Liver (tissue), 9 donors: ENCODE measurements around the gene LIPE. TPM values are rescaled to one million over a fixed set of nuclear protein-coding genes. Genes with fewer than 3 reads are reported as not detected.

Experiments
- DNase-seq: peaks from one replicate; pipeline ENCODE4 v3.0.0-alpha.2; 2017; ENCODE audit warnings: low spot score
- H3K27ac ChIP-seq, 2 donors: one replicate each; pipeline ENCODE4 v1.7.0; 2013; ENCODE audit warnings: inconsistent platforms in 2 of 2, low read length in 2 of 2, control low read depth in 1 of 2, low read depth in 1 of 2, mild to moderate bottlenecking in 1 of 2
- H3K27me3 ChIP-seq, 4 donors: one replicate each; pipeline versions ENCODE4 v1.6.1 to v1.7.0; 2013; ENCODE audit warnings: low read length in 3 of 4, inconsistent platforms in 1 of 4, mild to moderate bottlenecking in 1 of 4, moderate library complexity in 1 of 4; ENCODE audit not compliant: control insufficient read depth in 4 of 4, insufficient read depth in 4 of 4
- H3K36me3 ChIP-seq, 4 donors: one replicate each; pipeline versions ENCODE4 v1.6.1 to v1.7.0; 2013; ENCODE audit warnings: low read length in 3 of 4, mild to moderate bottlenecking in 3 of 4, low read depth in 1 of 4, moderate library complexity in 1 of 4; ENCODE audit not compliant: control insufficient read depth in 4 of 4, insufficient read depth in 3 of 4
- H3K4me1 ChIP-seq, 4 donors: one replicate each; pipeline versions ENCODE4 v1.6.1 to v1.7.0; 2013; ENCODE audit warnings: low read length in 3 of 4, mild to moderate bottlenecking in 3 of 4, moderate library complexity in 1 of 4; ENCODE audit not compliant: control insufficient read depth in 4 of 4, insufficient read depth in 4 of 4
- H3K4me3 ChIP-seq, 3 donors: one replicate each; pipeline versions ENCODE4 v1.6.1 to v1.7.0; 2013; ENCODE audit warnings: low read length in 3 of 3, control low read depth in 1 of 3, low read depth in 1 of 3, mild to moderate bottlenecking in 1 of 3
- H3K9ac ChIP-seq, 2 donors: one replicate each; pipeline ENCODE4 v1.7.0; 2013; ENCODE audit warnings: low read length in 2 of 2, mild to moderate bottlenecking in 2 of 2, moderate library complexity in 2 of 2, control low read depth in 1 of 2, low read depth in 1 of 2
- H3K9me3 ChIP-seq, 4 donors: one replicate each; pipeline versions ENCODE4 v1.6.1 to v1.7.0; 2013; ENCODE audit warnings: low read length in 3 of 4; ENCODE audit not compliant: control insufficient read depth in 4 of 4
- CTCF ChIP-seq: fragments of 150-350 bp; IDR thresholded peaks from 2 replicates; pipeline ENCODE4 v1.5.1; 2017; ENCODE audit warnings: improper control_type of control experiment, low read depth, low read length; ENCODE audit not compliant: missing input control
- EGR1 ChIP-seq, 2 donors: IDR thresholded peaks; 2 replicates each; pipeline ENCODE4 v1.6.1; 2016 to 2018; ENCODE audit warnings: antibody characterized with exemption in 2 of 2, low read depth in 2 of 2
- FOXA1 ChIP-seq: IDR thresholded peaks from 2 replicates; pipeline ENCODE4 v1.6.1; 2016; ENCODE audit warnings: antibody characterized with exemption
- FOXA2 ChIP-seq: IDR thresholded peaks from 2 replicates; pipeline ENCODE4 v1.6.1; 2016; ENCODE audit warnings: antibody characterized with exemption
- GABPA ChIP-seq, 2 donors: IDR thresholded peaks in 1 of 2; conservative IDR thresholded peaks in 1 of 2; 2 replicates each; pipeline ENCODE4 v1.6.1; 2016; ENCODE audit warnings: antibody characterized with exemption in 2 of 2, mild to moderate bottlenecking in 1 of 2, moderate library complexity in 1 of 2
- HNF4A ChIP-seq, 2 donors: conservative IDR thresholded peaks; 2 replicates each; pipeline ENCODE4 v1.6.1; 2016; ENCODE audit warnings: antibody characterized with exemption in 2 of 2, mild to moderate bottlenecking in 2 of 2
- HNF4G ChIP-seq: IDR thresholded peaks from 2 replicates; pipeline ENCODE4 v1.6.1; 2016; ENCODE audit warnings: antibody characterized with exemption
- MAX ChIP-seq: IDR thresholded peaks from 2 replicates; pipeline ENCODE4 v1.6.1; 2016; ENCODE audit warnings: antibody characterized with exemption
- NR2F2 ChIP-seq: IDR thresholded peaks from 2 replicates; pipeline ENCODE4 v1.6.1; 2016; ENCODE audit warnings: antibody characterized with exemption
- RAD21 ChIP-seq, 2 donors: IDR thresholded peaks; 2 replicates each; pipeline ENCODE4 v1.6.1; 2016; ENCODE audit warnings: antibody characterized with exemption in 2 of 2, mild to moderate bottlenecking in 2 of 2
- REST ChIP-seq: IDR thresholded peaks from 2 replicates; pipeline ENCODE4 v1.6.1; 2016; ENCODE audit warnings: antibody characterized with exemption, mild to moderate bottlenecking
- RXRA ChIP-seq, 2 donors: IDR thresholded peaks; 2 replicates each; pipeline ENCODE4 v1.6.1; 2017 to 2018; ENCODE audit warnings: antibody characterized with exemption in 2 of 2, mild to moderate bottlenecking in 1 of 2
- SP1 ChIP-seq: IDR thresholded peaks from 2 replicates; pipeline ENCODE4 v1.6.1; 2018; ENCODE audit warnings: antibody characterized with exemption, mild to moderate bottlenecking
- TAF1 ChIP-seq: conservative IDR thresholded peaks from 2 replicates; pipeline ENCODE4 v1.6.1; 2016; ENCODE audit warnings: antibody characterized with exemption, mild to moderate bottlenecking
- YY1 ChIP-seq: IDR thresholded peaks from 2 replicates; pipeline ENCODE4 v1.6.1; 2016; ENCODE audit warnings: antibody characterized with exemption, mild to moderate bottlenecking
- ZBTB33 ChIP-seq: IDR thresholded peaks from 2 replicates; pipeline ENCODE4 v1.6.1; 2016; ENCODE audit warnings: antibody characterized with exemption
- WGBS: extraction: QIAGEN DNeasy Blood & Tissue Kit; methylation state at CpG from one replicate; pipeline ENCODE4 v1.1.7; 2013; 5-methylcytosine and 5-hydroxymethylcytosine counted together
- polyA plus RNA-seq, 2 donors: library from polyadenylated mRNA; stranded (reverse) in 1 of 2; unstranded in 1 of 2; fragments of 200-250 nt in 1 of 2; fragments of >200 nt in 1 of 2; fragmentation: Nextera tagmentation in 1 of 2; extraction: Ambion mirVana in 1 of 2; gene quantifications; one replicate each; pipeline versions ENCODE4 v1.2.1 to v1.2.3, GENCODE V29; 2013 to 2015
- total RNA-seq, 2 donors: library from RNA; depleted of rRNA; stranded (reverse); fragments of >200 nt; gene quantifications; one replicate each; pipeline ENCODE4 v1.2.3, GENCODE V29; 2014
- donor health status: healthy.
- donor health status: healthy.
- donor health status: healthy.
- donor health status: healthy.
- donor health status: healthy.

The LIPE gene
- total and polyA plus RNA-seq, 4 donors, result 0.88 to 4.7 (median 1.5) TPM

GRCh38 chr19:42357290-42357689 is 69.9 kb downstream of the LIPE start:
- no peak overlapping the region for H3K4me3 ChIP-seq
- H3K9ac ChIP-seq, result no peak overlapping the region
- 95% methylated on average over 12 of the region's 12 CpGs for WGBS
- H3K27ac ChIP-seq, result no peak overlapping the region
- H3K27me3 ChIP-seq, result no peaks in the 10 kb centered on the region
- DNase-seq, result no peak
- peaks cover 0 to 49% (median 6%) of the 10 kb centered on the region in 4 donors for H3K36me3 ChIP-seq
- no peaks in the 10 kb centered on the region for H3K9me3 ChIP-seq
- no peaks in the 10 kb centered on the region for H3K4me1 ChIP-seq
- TF ChIP-seq RAD21 (IDR thresholded peaks at IDR 0.05) (no peak), NR2F2 (no peak), GABPA (IDR thresholded peaks at IDR 0.05 in 1 of 2, conservative IDR thresholded peaks at IDR 0.05 in 1 of 2) (no peak), TAF1 (no peak), YY1 (no peak), CTCF (no peak), FOXA2 (no peak), HNF4G (no peak), SP1 (no peak)

- TF ChIP-seq ZBTB33 (no peak), TAF1 (no peak), REST (no peak), RXRA (IDR thresholded peaks at IDR 0.05) (no peak), HNF4A (conservative IDR thresholded peaks at IDR 0.05) (no peak), GABPA (IDR thresholded peaks at IDR 0.05 in 1 of 2, conservative IDR thresholded peaks at IDR 0.05 in 1 of 2) (no peak), MAX (no peak), EGR1 (IDR thresholded peaks at IDR 0.05; ENCODE audit: low read depth in 2 of 2) (no peak), FOXA1 (no peak), NR2F2 (no peak), CTCF (no peak)
- no peak overlapping the region for H3K9ac ChIP-seq
- H3K4me3 ChIP-seq, result no peak overlapping the region
- 97% methylated on average over 15 of the region's 15 CpGs for WGBS
- H3K9me3 ChIP-seq, result no peaks in the 10 kb centered on the region
- peaks cover 0 to 49% (median 6%) of the 10 kb centered on the region in 4 donors for H3K36me3 ChIP-seq
- DNase-seq, result no peak
- no peaks in the 10 kb centered on the region for H3K4me1 ChIP-seq
- no peak overlapping the region for H3K27ac ChIP-seq
- H3K27me3 ChIP-seq, result no peaks in the 10 kb centered on the region
Measured at GRCh38 chr19:42356686-42357085, 70.5 kb downstream of the LIPE start.
